Measurements from ENCODE around the gene IGLON5. TPM values are rescaled to one million over a fixed set of nuclear protein-coding genes. Genes with fewer than 3 reads are reported as not detected.

IGLON5 gene
- total RNA-seq, 1 donor from 2014 or later, result 18.0 TPM

DNA sequence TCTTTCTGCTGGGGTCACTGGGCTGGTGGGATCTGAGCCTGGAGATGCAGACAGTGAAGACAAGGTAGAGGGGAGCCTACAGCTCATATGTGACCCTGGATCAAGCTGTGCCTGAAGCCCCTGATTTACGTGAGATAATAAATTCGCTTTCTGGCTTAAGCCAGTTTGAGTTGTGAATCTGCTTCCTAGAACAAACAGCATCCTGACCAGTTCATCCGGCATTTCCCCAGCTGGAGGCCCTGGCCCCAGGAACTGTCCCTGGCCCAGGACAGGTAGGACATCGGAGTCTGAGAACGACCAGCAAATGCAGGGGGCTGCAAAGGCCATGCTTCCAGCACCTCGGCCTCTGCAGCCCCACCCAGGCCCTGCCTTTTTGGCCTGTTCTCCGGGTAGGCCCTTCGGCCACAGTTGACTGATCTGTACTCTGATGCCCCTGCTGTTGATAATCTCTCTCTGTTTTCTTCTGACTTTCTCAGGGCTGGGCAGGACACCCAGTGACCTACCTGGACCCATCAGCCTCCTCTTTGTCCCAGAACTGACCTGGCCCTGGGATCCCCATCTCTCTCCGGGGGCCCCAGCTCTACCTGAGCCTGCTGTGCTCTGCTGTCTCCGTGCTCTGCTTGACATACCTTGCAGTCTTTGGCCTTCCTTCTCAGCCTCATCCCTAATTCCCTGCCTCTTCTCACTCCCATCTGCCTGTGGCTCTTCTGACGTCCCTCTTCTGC lies 40.0 kb downstream of the IGLON5 start:
- H3K9me3 Mint-ChIP-seq, result no peaks in the 10 kb centered on the region
- H3K36me3 Mint-ChIP-seq, result peaks cover 11% of the 10 kb centered on the region
- H3K27ac Mint-ChIP-seq, result no peak overlapping the region
- peaks cover 19% of the 10 kb centered on the region for H3K4me1 Mint-ChIP-seq (ENCODE audit: unreplicated experiment)
- H3K27me3 Mint-ChIP-seq, result no peaks in the 10 kb centered on the region
- DNase-seq (ENCODE audit: extremely low spot score, unreplicated experiment), result no peak
- H3K4me3 Mint-ChIP-seq, result no peak overlapping the region
- TF ChIP-seq, protein P1, sequence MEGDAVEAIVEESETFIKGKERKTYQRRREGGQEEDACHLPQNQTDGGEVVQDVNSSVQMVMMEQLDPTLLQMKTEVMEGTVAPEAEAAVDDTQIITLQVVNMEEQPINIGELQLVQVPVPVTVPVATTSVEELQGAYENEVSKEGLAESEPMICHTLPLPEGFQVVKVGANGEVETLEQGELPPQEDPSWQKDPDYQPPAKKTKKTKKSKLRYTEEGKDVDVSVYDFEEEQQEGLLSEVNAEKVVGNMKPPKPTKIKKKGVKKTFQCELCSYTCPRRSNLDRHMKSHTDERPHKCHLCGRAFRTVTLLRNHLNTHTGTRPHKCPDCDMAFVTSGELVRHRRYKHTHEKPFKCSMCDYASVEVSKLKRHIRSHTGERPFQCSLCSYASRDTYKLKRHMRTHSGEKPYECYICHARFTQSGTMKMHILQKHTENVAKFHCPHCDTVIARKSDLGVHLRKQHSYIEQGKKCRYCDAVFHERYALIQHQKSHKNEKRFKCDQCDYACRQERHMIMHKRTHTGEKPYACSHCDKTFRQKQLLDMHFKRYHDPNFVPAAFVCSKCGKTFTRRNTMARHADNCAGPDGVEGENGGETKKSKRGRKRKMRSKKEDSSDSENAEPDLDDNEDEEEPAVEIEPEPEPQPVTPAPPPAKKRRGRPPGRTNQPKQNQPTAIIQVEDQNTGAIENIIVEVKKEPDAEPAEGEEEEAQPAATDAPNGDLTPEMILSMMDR (conservative IDR thresholded peaks at IDR 0.05), result no peak

DNA sequence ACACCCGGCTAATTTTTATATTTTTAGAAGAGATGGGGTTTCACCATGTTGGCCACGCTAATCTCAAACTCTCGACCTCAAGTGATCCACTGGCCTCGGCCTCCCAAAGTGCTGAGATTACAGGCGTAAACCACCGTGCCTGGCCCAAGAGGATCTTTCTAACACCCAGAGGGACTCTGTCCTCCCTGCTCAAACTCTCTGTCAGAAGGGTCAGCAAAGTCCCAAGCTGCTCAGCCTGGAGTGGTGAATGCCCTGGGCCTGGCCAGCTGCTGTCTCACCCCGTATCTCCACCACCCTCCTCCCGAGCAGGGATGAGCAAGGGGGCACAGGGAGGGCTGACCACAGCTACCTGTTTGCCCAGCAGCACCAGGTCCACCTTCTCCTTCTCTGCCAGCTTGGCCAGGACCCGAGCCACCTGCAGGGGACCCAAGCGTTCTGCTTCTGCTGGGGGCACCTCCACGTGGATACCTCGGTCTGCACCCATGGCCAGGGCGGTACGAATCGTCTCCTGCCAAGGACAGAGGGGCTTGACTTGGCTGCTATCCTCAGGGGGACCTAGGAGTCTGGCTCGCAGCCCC lies 41.4 kb downstream of the IGLON5 start:
- Mint-ChIP-seq H3K9me3 (no peaks in the 10 kb centered on the region), H3K36me3 (peaks cover 7% of the 10 kb centered on the region), H3K4me1 (ENCODE audit: unreplicated experiment) (peaks cover 15% of the 10 kb centered on the region), H3K4me3 (no peak overlapping the region), H3K27me3 (no peaks in the 10 kb centered on the region), H3K27ac (no peak overlapping the region)
- no peak for DNase-seq (ENCODE audit: extremely low spot score, unreplicated experiment)
- TF ChIP-seq, protein P1 (conservative IDR thresholded peaks at IDR 0.05), result no peak

DNA sequence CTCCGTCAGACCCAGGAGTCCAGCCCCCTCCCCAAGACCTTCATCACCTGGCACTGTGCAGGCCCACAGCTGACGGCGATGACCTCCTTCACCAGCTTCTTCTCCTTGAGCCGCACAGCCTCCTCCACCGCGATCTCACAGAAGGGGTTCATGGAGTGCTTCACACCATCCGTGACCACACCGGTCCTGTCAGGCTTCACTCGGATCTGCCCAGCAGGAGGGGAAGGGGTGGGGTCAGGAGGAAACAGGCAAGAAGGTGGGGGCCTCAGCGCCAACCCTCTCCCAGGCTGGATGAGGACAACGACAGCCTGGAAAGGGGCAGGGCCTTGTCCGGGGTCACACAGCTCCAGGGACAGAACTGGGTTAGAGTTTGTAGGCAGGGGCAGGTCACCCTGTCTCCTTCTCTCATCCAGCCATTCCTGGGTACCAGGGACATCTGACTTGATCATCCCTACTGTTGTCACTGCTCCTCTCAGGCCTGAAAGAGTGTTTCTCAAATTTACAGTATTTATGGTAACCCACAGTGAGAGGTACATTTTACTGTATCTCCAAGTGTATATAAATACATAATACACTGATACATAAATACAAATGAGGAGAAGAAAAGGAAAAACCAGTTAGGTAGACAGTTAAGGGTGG lies 42.8 kb downstream of the IGLON5 start:
- no peak for DNase-seq (ENCODE audit: extremely low spot score, unreplicated experiment)
- Mint-ChIP-seq H3K27ac (peak overlapping the region; percentile 70), H3K4me3 (peak overlapping the region; percentile 55), H3K36me3 (peaks cover 7% of the 10 kb centered on the region), H3K27me3 (no peaks in the 10 kb centered on the region), H3K4me1 (ENCODE audit: unreplicated experiment) (peaks cover 16% of the 10 kb centered on the region), H3K9me3 (no peaks in the 10 kb centered on the region)
- TF ChIP-seq, protein P1 (conservative IDR thresholded peaks at IDR 0.05), result no peak

DNA sequence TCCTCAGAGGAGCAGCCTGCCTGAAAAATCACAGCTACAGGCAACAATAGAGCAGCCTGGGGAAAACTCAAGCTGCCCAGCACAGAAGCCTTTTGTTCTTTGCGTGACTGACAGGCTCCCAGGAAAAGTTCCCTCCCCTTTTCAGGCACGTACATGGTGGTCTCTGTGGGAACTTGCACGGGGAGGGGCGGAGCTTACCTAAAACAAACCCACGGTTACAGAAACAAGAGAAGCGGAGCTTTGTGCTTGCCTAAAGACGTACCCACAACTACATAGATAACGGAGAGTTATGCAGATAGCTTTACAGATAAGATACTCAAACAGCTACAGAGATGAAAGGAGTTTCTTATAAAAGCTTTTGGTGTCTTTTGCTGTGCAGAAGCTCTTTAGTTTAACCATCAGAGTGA lies 43.3 kb downstream of the IGLON5 start:
- Mint-ChIP-seq H3K4me3 (peak overlapping the region; percentile 75), H3K9me3 (no peaks in the 10 kb centered on the region), H3K4me1 (ENCODE audit: unreplicated experiment) (peaks cover 20% of the 10 kb centered on the region), H3K27ac (peak overlapping the region; percentile 70), H3K27me3 (no peaks in the 10 kb centered on the region), H3K36me3 (peaks cover 7% of the 10 kb centered on the region)
- TF ChIP-seq, protein P1 (conservative IDR thresholded peaks at IDR 0.05), result no peak
- DNase-seq (ENCODE audit: extremely low spot score, unreplicated experiment), result no peak

DNA sequence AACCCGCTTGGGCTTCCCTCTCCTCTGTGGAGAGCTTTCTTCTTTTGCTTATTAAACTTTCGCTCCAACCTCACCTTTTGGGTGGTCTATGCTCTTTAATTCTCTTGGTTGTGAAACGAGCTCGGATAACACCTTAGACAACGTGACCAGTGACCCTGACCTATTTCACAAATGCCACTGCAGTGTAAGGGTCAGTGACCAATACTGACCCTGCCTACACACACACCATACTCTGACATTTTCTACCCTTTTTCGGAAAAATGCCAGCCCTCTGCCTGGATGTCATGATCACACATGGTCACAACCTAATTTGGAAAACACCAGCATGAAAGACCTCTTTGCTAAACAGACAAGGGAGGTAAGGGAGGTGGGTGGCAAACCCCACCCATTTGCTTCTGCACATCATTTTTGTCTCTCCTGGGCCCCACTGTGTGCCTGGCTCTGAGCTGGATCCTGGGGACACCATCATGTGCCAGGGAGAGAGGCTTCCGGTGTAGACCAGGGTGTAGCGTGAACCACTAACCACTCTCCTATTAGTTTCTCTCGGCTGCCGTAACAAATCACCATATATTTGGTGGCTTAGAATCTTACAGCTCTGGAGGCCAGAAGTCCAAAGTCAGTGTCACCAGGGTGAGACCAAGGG lies 44.8 kb downstream of the IGLON5 start:
- Mint-ChIP-seq H3K27me3 (no peaks in the 10 kb centered on the region), H3K4me1 (ENCODE audit: unreplicated experiment) (peaks cover 20% of the 10 kb centered on the region), H3K9me3 (no peaks in the 10 kb centered on the region), H3K27ac (no peak overlapping the region), H3K4me3 (no peak overlapping the region), H3K36me3 (peaks cover 7% of the 10 kb centered on the region)
- TF ChIP-seq, protein P1 (conservative IDR thresholded peaks at IDR 0.05), result no peak
- DNase-seq (ENCODE audit: extremely low spot score, unreplicated experiment), result no peak
